HepG2 (cell line): ENCODE results near the gene SIK3. TPM values are rescaled to one million over a fixed set of nuclear protein-coding genes. Genes with fewer than 3 reads are reported as not detected.

Source experiments
- ADNP ChIP-seq: sonication (generic); formaldehyde crosslinking; IDR thresholded peaks from 2 replicates; pipeline ENCODE4 v1.4.0; 2020; ENCODE audit warnings: missing genetic modification reagents
- DNMT3B ChIP-seq: conservative IDR thresholded peaks from 2 replicates; pipeline ENCODE4 v1.6.1; 2016; ENCODE audit warnings: missing biosample characterization, control low read depth
- GLI4 ChIP-seq: sonication (generic); formaldehyde crosslinking; IDR thresholded peaks from 2 replicates; pipeline ENCODE4 v1.5.1; 2020; ENCODE audit warnings: missing genetic modification reagents, mild to moderate bottlenecking, moderate library complexity, borderline replicate concordance
- GMEB2 ChIP-seq: IDR thresholded peaks from 2 replicates; pipeline ENCODE4 v1.6.1; 2016; ENCODE audit warnings: missing biosample characterization, missing genetic modification reagents, low read depth
- HBP1 ChIP-seq: IDR thresholded peaks from 2 replicates; pipeline ENCODE4 v1.6.1; 2016; ENCODE audit warnings: low read depth, control low read depth
- MAFK ChIP-seq, 2 experiments: IDR thresholded peaks in 1 of 2; conservative IDR thresholded peaks in 1 of 2; 2 replicates each; pipeline ENCODE4 v1.6.1; 2011; ENCODE audit warnings: improper control_type of control experiment in 2 of 2, low read length in 2 of 2
- MATR3 ChIP-seq: sonication (generic); formaldehyde crosslinking; IDR thresholded peaks from 2 replicates; pipeline ENCODE4 v1.4.0; 2020; ENCODE audit warnings: missing genetic modification reagents
- MLX ChIP-seq: IDR thresholded peaks from 2 replicates; pipeline ENCODE4 v1.6.1; 2016
- NFYB ChIP-seq: sonication (generic); formaldehyde crosslinking; IDR thresholded peaks from 2 replicates; pipeline ENCODE4 v1.4.0; 2020; ENCODE audit warnings: missing genetic modification reagents
- PHB2 ChIP-seq: fragments of 450-650 bp; IDR thresholded peaks from 2 replicates; pipeline ENCODE4 v1.6.1; 2018; ENCODE audit not compliant: partially characterized antibody
- PLSCR1 ChIP-seq: sonication (generic); formaldehyde crosslinking; IDR thresholded peaks from 2 replicates; pipeline ENCODE4 v1.5.0; 2020; ENCODE audit warnings: missing genetic modification reagents, mild to moderate bottlenecking, borderline replicate concordance
- RAD51 ChIP-seq: fragments of 450-650 bp; IDR thresholded peaks from 2 replicates; pipeline ENCODE4 v1.6.1; 2016; ENCODE audit warnings: borderline replicate concordance
- RNF219 ChIP-seq: sonication (generic); formaldehyde crosslinking; IDR thresholded peaks from 2 replicates; pipeline ENCODE4 v1.5.0; 2020; ENCODE audit warnings: mild to moderate bottlenecking, missing genetic modification reagents
- ZBTB44 ChIP-seq: sonication (generic); formaldehyde crosslinking; IDR thresholded peaks from 2 replicates; pipeline ENCODE4 v1.4.0; 2020; ENCODE audit warnings: missing genetic modification reagents
- ZNF256 ChIP-seq: sonication (generic); formaldehyde crosslinking; conservative IDR thresholded peaks from 2 replicates; pipeline ENCODE4 v1.4.0; 2020; ENCODE audit warnings: missing genetic modification reagents
- ZNF431 ChIP-seq: sonication (generic); formaldehyde crosslinking; IDR thresholded peaks from 2 replicates; pipeline ENCODE4 v1.9.0; 2022; ENCODE audit warnings: missing genetic modification reagents, low read depth, mild to moderate bottlenecking, borderline replicate concordance
- ZNF747 ChIP-seq: sonication (generic); formaldehyde crosslinking; IDR thresholded peaks from 2 replicates; pipeline ENCODE4 v1.8.1; 2023; ENCODE audit warnings: missing genetic modification reagents, mild to moderate bottlenecking, borderline replicate concordance
- ZNF770 ChIP-seq: sonication (generic); formaldehyde crosslinking; IDR thresholded peaks from 2 replicates; pipeline ENCODE4 v1.5.0; 2020; ENCODE audit warnings: mild to moderate bottlenecking, missing genetic modification reagents
- polyA plus RNA-seq, 8 experiments: library from polyadenylated mRNA; depleted of rRNA in 3 of 8; stranded (reverse) in 7 of 8; unstranded in 1 of 8; fragments of >200 nt; fragmentation: Illumina TruSeq in 4 of 8; extraction: Trizol in 4 of 8; gene quantifications; 2 replicates each; pipeline versions ENCODE4 v1.2.1 to v1.2.3, GENCODE V29; 2011 to 2016; ENCODE audit warnings: low read depth in 4 of 8, missing spikeins in 1 of 8, mixed read lengths in 1 of 8; ENCODE audit not compliant: insufficient read depth in 1 of 8
- total RNA-seq, 5 experiments: library from RNA; depleted of rRNA; stranded (reverse); fragments of >200 nt; fragmentation: Illumina TruSeq; extraction: Trizol; gene quantifications; 2 replicates each; pipeline ENCODE4 v1.2.3, GENCODE V29; 2016; ENCODE audit warnings: low read depth in 1 of 5

The SIK3 gene
- total and polyA plus RNA-seq, 2 of the 13 experiments (the other 11 are each of a cell fraction or from before 2014, with no cell fraction given) = 5.7 to 9.8 TPM

GRCh38 chr11:117095284-117096161 is 2.7 kb downstream of the SIK3 start (continued):
- TF ChIP-seq MLX (CRISPR knock-in tag) (no peak), ZNF431 (no peak; the same call in 1 of the 2 replicates), HBP1 (no peak; the same call in 1 of the 2 replicates), ADNP (CRISPR knock-in tag) (no peak), MAFK (conservative IDR thresholded peaks at IDR 0.05 in 1 of 2, IDR thresholded peaks at IDR 0.05 in 1 of 2; ENCODE audit: low read length in 2 of 2) (no peak), MATR3 (CRISPR knock-in tag) (no peak), ZBTB44 (CRISPR knock-in tag) (no peak), GLI4 (CRISPR knock-in tag) (no peak), GMEB2 (no peak), RNF219 (CRISPR knock-in tag) (0 out of 2 replicates have a peak, but pooled peaks have one; percentile 29), NFYB (no peak), ZNF770 (CRISPR knock-in tag) (0 out of 2 replicates have a peak, but pooled peaks have one; percentile 5), ZNF256 (CRISPR knock-in tag) (no peak), RAD51 (no peak), DNMT3B (CRISPR knock-in tag) (peak; percentile 85; the same call in 1 of the 2 replicates), PLSCR1 (no peak), ZNF747 (CRISPR knock-in tag) (no peak), PHB2 (no peak)
